ENCODE measurements around the gene ADCY6.

- no peak for TF ChIP-seq POLR2A (IDR thresholded peaks at IDR 0.05; ENCODE audit: low read depth, low read length)
- TF ChIP-seq POLR2AphosphoS5 (IDR thresholded peaks at IDR 0.05; ENCODE audit: low read depth, low read length) = no peak
Measured at GRCh38 chr12:48826209-48826855, 37.4 kb upstream of the ADCY6 start.

Data from GM12891 (cell line).